Right cardiac atrium (tissue), 5 donors: ENCODE data around the gene CFTR. TPM values are rescaled to one million over a fixed set of nuclear protein-coding genes. Genes with fewer than 3 reads are reported as not detected.
"Not testable (repeated sequence)": the region's sequence is repeated elsewhere in the genome, so short reads cannot be mapped to it uniquely, and the experiment has no call there.

Experiments used
- ATAC-seq, 2 donors: fragments of 200-7000 bp; cut with Tn5 transposase; one replicate each; pipeline versions ENCODE4 v1.8.0 to v1.9.1; 2020; ENCODE audit warnings: moderate library complexity in 2 of 2, mild to moderate bottlenecking in 1 of 2
- DNase-seq, 3 donors: peaks; one replicate each; pipeline ENCODE4 v3.0.0-alpha.2; 2020
- H3K27ac ChIP-seq: one replicate; pipeline ENCODE4 v1.5.1; 2013; ENCODE audit warnings: mild to moderate bottlenecking, low read length, control low read depth, moderate library complexity
- H3K27me3 ChIP-seq: one replicate; pipeline ENCODE4 v1.6.1; 2013; ENCODE audit not compliant: control insufficient read depth, insufficient read depth
- H3K4me1 ChIP-seq: one replicate; pipeline ENCODE4 v1.6.1; 2013; ENCODE audit warnings: low read length; ENCODE audit not compliant: control insufficient read depth, insufficient read depth
- H3K4me3 ChIP-seq: one replicate; pipeline ENCODE4 v1.5.1; 2013; ENCODE audit warnings: low read length, control low read depth
- H3K9me3 ChIP-seq: one replicate; pipeline ENCODE4 v1.6.1; 2013; ENCODE audit warnings: low read length; ENCODE audit not compliant: control insufficient read depth
- WGBS: extraction: QIAGEN DNeasy Blood & Tissue Kit; methylation state at CpG from one replicate; pipeline ENCODE4 v1.1.7; 2013; 5-methylcytosine and 5-hydroxymethylcytosine counted together
- intact Hi-C, 4 donors: fragments of 100-400 bp; cut with DNase I; formaldehyde crosslinking; loops; one replicate each; pipeline versions ENCODE4 v1.11.0 to v1.14.0; 2022 to 2023
- polyA plus RNA-seq: library from polyadenylated mRNA; stranded (reverse); fragments of 200-250 nt; gene quantifications from one replicate; pipeline ENCODE4 v1.2.3, GENCODE V29; 2013
- total RNA-seq, 4 donors: library from RNA; stranded (reverse); fragmentation: NEBNext Ultra II Directional; extraction: Animal tissue kit (Norgen Biotek cat#: 25700); gene quantifications; one replicate each; pipeline ENCODE4 v1.2.1, GENCODE V29; 2021
- donor health status: healthy with polysubstance abuse.
- donor health status: DM: no; HTN: yes; CAD: no.
- donor health status: DM: no; HTN: no; CAD: no.
- donor health status: DM: no; HTN: yes; CAD: no; lungs with severe emphysema.
- donor health status: DM: yes; HTN: yes; CAD: no.

Gene CFTR
- total and polyA plus RNA-seq, 5 donors: 0.15 to 0.28 TPM; not detected in 3

GRCh38 chr7:117495308-117495707, 15.5 kb downstream of the CFTR start:
- ATAC-seq (no peak), DNase-seq (no peak)
- Histone ChIP-seq H3K27ac (no peak overlapping the region), H3K9me3 (no peaks in the 10 kb centered on the region), H3K4me3 (no peak overlapping the region), H3K4me1 (no peaks in the 10 kb centered on the region), H3K27me3 (no peaks in the 10 kb centered on the region)
- WGBS: 70% methylated on average over 1 of the region's 1 CpG
- intact Hi-C loops: no loop called here

DNA sequence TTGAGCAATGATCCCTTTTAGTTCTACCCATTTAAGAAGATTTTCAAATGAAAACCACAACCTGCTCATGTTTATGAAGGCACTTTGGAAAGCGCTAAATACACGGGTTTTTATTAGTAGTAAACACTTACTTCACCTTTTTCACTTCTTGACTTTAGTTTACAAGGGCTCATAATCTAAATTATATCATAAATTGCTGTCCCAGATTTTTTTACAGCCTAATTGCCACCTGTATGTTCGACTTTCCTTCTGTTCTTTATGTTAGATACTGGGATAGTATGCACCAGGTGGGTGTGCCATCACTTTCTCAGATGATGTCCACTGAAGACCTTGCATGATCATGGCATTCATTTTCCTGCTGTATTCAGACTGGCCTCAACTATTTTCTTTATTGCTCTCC, 22.5 kb downstream of the CFTR start:
- Histone ChIP-seq H3K27me3 (no peaks in the 10 kb centered on the region), H3K4me1 (no peaks in the 10 kb centered on the region), H3K4me3 (no peak overlapping the region), H3K27ac (no peak overlapping the region), H3K9me3 (no peaks in the 10 kb centered on the region)
- DNase-seq (no peak), ATAC-seq (no peak)
- intact Hi-C loops: no loop called here
- 75% methylated on average over 3 of the region's 3 CpGs for WGBS

GRCh38 chr7:117505238-117505637, 25.4 kb downstream of the CFTR start:
- no peak overlapping the region for H3K4me3 ChIP-seq

GRCh38 chr7:117508676-117509075, 28.9 kb downstream of the CFTR start:
- Histone ChIP-seq H3K4me1 (no peaks in the 10 kb centered on the region), H3K27ac (no peak overlapping the region), H3K4me3 (no peak overlapping the region), H3K27me3 (no peaks in the 10 kb centered on the region), H3K9me3 (no peaks in the 10 kb centered on the region)
- WGBS: 85% methylated on average over 1 of the region's 1 CpG
- DNase-seq: no peak
- intact Hi-C loops: no loop called here
- no peak for ATAC-seq

More at GRCh38 chr7:117505238-117505637, 25.4 kb downstream of the CFTR start:
- 66% methylated on average over 3 of the region's 3 CpGs for WGBS
- DNase-seq (no peak), ATAC-seq (no peak)
- Histone ChIP-seq H3K9me3 (no peaks in the 10 kb centered on the region), H3K27ac (no peak overlapping the region), H3K27me3 (no peaks in the 10 kb centered on the region), H3K4me1 (no peaks in the 10 kb centered on the region)
- intact Hi-C loops: no loop called here

- H3K4me1 ChIP-seq, H3K27me3 ChIP-seq, H3K4me3 ChIP-seq, H3K9me3 ChIP-seq, intact Hi-C loops, DNase-seq, ATAC-seq, H3K27ac ChIP-seq: not testable (repeated sequence)
- WGBS: 82% methylated on average over 1 of the region's 1 CpG
Observed at GRCh38 chr7:117517194-117517593, 37.4 kb downstream of the CFTR start.

DNA sequence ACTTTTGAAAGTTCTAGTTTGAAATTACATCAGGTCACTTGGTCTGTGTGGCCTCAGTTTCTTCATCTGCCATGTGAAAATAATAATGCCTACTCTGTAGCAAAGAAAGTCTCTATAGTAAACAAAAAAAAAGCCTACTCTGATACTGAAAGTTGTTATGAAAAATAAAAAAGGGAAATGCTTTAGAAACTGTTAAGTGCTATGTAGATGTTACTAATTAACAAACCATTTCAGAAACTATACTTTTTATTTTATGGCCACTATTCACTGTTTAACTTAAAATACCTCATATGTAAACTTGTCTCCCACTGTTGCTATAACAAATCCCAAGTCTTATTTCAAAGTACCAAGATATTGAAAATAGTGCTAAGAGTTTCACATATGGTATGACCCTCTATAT, 50.6 kb downstream of the CFTR start:
- Histone ChIP-seq H3K4me3 (no peak overlapping the region), H3K9me3 (no peaks in the 10 kb centered on the region), H3K4me1 (no peaks in the 10 kb centered on the region), H3K27ac (no peak overlapping the region), H3K27me3 (no peaks in the 10 kb centered on the region)
- ATAC-seq: no peak
- no peak for DNase-seq
- intact Hi-C loops: no loop called here

- intact Hi-C loops: no loop called here
- no peak for ATAC-seq
- 69% methylated on average over 3 of the region's 3 CpGs for WGBS
Observed at GRCh38 chr7:117531595-117532244, 51.9 kb downstream of the CFTR start.

DNA sequence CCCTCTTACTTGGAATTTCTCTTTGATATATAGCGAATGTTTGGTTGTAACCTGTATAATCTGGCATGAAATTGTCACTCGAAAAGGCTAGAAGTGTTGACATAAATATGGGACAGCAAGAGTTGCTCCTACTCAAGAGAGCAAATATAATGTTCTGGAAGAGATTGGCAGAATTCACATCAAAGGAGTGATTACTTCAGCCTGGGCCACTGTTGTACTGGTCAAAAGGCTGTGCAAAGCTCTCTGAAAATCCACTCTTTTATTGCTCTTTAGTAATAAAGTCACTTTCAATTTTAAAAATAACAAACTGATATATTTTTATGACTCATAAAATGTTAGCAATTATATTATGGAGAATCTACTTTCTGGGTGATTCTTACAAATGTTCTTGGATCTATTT, 58.2 kb downstream of the CFTR start:
- 61% methylated on average over 2 of the region's 2 CpGs for WGBS
- ATAC-seq (no peak), DNase-seq (no peak)
- Histone ChIP-seq H3K27ac (no peak overlapping the region), H3K4me1 (no peaks in the 10 kb centered on the region), H3K4me3 (no peak overlapping the region), H3K9me3 (no peaks in the 10 kb centered on the region), H3K27me3 (no peaks in the 10 kb centered on the region)
- intact Hi-C loops: no loop called here

More at GRCh38 chr7:117531595-117532244, 51.9 kb downstream of the CFTR start:
- H3K27me3 ChIP-seq: no peaks in the 10 kb centered on the region
- no peaks in the 10 kb centered on the region for H3K9me3 ChIP-seq
- no peaks in the 10 kb centered on the region for H3K4me1 ChIP-seq
- no peak for DNase-seq
- no peak overlapping the region for H3K4me3 ChIP-seq
- H3K27ac ChIP-seq: no peak overlapping the region

GRCh38 chr7:117544061-117544460, 64.2 kb downstream of the CFTR start:
- Histone ChIP-seq H3K4me1 (no peaks in the 10 kb centered on the region), H3K27me3 (no peaks in the 10 kb centered on the region), H3K9me3 (no peaks in the 10 kb centered on the region), H3K27ac (no peak overlapping the region), H3K4me3 (no peak overlapping the region)
- DNase-seq: no peak
- WGBS: 71% methylated on average over 2 of the region's 2 CpGs
- intact Hi-C loops: no loop called here
- no peak for ATAC-seq

- DNase-seq (no peak), ATAC-seq (no peak)
- no peak overlapping the region for H3K27ac ChIP-seq
- no peaks in the 10 kb centered on the region for H3K27me3 ChIP-seq
- intact Hi-C loops: no loop called here
- H3K4me3 ChIP-seq: no peak overlapping the region
- no peaks in the 10 kb centered on the region for H3K9me3 ChIP-seq
- 86% methylated on average over 2 of the region's 2 CpGs for WGBS
- no peaks in the 10 kb centered on the region for H3K4me1 ChIP-seq
Observed at GRCh38 chr7:117548035-117548434, 68.2 kb downstream of the CFTR start.

- intact Hi-C loops: no loop called here
- no peak for DNase-seq
- Histone ChIP-seq H3K4me3 (no peak overlapping the region), H3K27me3 (no peaks in the 10 kb centered on the region), H3K27ac (no peak overlapping the region), H3K9me3 (no peaks in the 10 kb centered on the region), H3K4me1 (no peaks in the 10 kb centered on the region)
- WGBS: 40% methylated on average over 2 of the region's 2 CpGs
- ATAC-seq: no peak
Observed at GRCh38 chr7:117550625-117551024, 70.8 kb downstream of the CFTR start.

DNA sequence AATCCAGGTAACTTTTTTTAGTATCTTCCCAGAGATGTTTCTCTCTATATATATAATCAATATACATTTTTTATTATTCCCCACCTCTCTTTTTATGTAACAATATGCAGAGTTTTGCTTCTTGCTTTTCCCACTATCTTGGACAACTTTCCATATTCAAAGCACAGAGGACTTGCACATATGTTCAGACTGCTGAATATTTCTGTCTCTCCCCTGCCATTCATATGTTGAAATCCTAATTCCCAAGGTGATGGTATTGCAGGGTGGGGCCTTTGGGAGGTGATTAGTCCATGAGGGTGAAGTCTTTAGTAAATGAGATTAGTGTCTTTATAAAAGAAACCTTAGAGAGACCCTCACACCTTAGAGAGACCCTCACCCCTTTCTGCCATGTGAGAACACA, 72.8 kb downstream of the CFTR start:
- Histone ChIP-seq H3K9me3 (no peaks in the 10 kb centered on the region), H3K4me1 (no peaks in the 10 kb centered on the region), H3K27me3 (no peaks in the 10 kb centered on the region), H3K4me3 (no peak overlapping the region), H3K27ac (no peak overlapping the region)
- ATAC-seq: no peak
- no peak for DNase-seq
- intact Hi-C loops: no loop called here
